ENCODE data around the gene SRP14. TPM values are rescaled to one million over a fixed set of nuclear protein-coding genes. Genes with fewer than 3 reads are reported as not detected.
"Not testable (repeated sequence)": the region's sequence is repeated elsewhere in the genome, so short reads cannot be mapped to it uniquely, and the experiment has no call there.

Gene SRP14
- total RNA-seq, 1 donor from 2014 or later = 235 TPM

GRCh38 chr15:40079456-40079855 lies 40.5 kb upstream of the SRP14 start:
- Mint-ChIP-seq H3K4me3 (ENCODE audit: unreplicated experiment) (no peak overlapping the region), H3K9me3 (ENCODE audit: unreplicated experiment) (peaks cover 4% of the 10 kb centered on the region), H3K4me1 (ENCODE audit: unreplicated experiment) (peaks cover 64% of the 10 kb centered on the region), H3K27ac (ENCODE audit: unreplicated experiment) (peak overlapping the region; percentile 83), H3K36me3 (ENCODE audit: low read depth, unreplicated experiment) (peaks cover 9% of the 10 kb centered on the region), H3K27me3 (ENCODE audit: unreplicated experiment) (peaks cover 12% of the 10 kb centered on the region)
- DNase-seq (ENCODE audit: low spot score) = no peak
- TF ChIP-seq, protein P1, sequence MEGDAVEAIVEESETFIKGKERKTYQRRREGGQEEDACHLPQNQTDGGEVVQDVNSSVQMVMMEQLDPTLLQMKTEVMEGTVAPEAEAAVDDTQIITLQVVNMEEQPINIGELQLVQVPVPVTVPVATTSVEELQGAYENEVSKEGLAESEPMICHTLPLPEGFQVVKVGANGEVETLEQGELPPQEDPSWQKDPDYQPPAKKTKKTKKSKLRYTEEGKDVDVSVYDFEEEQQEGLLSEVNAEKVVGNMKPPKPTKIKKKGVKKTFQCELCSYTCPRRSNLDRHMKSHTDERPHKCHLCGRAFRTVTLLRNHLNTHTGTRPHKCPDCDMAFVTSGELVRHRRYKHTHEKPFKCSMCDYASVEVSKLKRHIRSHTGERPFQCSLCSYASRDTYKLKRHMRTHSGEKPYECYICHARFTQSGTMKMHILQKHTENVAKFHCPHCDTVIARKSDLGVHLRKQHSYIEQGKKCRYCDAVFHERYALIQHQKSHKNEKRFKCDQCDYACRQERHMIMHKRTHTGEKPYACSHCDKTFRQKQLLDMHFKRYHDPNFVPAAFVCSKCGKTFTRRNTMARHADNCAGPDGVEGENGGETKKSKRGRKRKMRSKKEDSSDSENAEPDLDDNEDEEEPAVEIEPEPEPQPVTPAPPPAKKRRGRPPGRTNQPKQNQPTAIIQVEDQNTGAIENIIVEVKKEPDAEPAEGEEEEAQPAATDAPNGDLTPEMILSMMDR (IDR thresholded peaks at IDR 0.05; ENCODE audit: unreplicated experiment) = no peak

DNA sequence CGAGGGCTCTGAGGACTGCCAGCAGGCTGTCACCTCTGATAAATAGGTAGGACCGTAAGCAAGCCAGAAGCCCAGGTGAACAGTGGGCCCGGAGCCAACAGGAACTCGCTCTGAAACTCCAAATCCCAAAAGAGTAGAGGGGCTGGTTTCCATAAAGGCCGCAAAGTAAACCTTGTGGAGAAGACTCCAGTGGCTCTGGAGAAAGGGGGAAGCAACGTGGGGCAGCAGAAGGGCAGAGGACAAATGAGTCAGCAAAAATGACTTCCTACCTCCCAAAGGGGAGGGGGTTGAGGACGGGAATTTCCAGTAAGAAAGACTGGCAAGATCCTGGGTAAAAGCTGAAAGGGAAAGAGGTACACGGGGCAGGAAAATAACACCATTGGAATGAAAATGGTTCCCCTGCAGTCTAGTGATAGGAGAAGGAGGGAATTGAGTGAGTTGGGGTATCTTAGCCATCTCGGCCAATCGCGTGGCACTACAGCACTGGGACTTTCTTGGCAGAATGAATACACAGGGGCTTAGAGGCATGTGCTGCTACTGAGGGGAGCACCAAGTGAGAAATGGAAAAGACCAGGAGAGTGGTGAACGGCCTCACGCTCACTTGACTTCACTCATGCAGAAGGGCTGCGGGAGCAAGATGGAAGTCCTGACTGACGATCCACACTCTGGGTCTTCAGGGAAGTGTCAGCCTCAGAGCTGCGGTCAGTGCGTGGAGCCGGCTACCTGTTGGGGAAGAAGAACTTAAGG lies 36.5 kb upstream of the SRP14 start:
- TF ChIP-seq, protein P1 (IDR thresholded peaks at IDR 0.05; ENCODE audit: unreplicated experiment) = no peak
- Mint-ChIP-seq H3K27me3 (ENCODE audit: unreplicated experiment) (peaks cover 14% of the 10 kb centered on the region), H3K4me1 (ENCODE audit: unreplicated experiment) (peaks cover 42% of the 10 kb centered on the region), H3K9me3 (ENCODE audit: unreplicated experiment) (no peaks in the 10 kb centered on the region), H3K4me3 (ENCODE audit: unreplicated experiment) (no peak overlapping the region), H3K36me3 (ENCODE audit: low read depth, unreplicated experiment) (peaks cover 5% of the 10 kb centered on the region), H3K27ac (ENCODE audit: unreplicated experiment) (peak overlapping the region; percentile 84)
- DNase-seq (ENCODE audit: low spot score) = no peak

- not testable (repeated sequence) for H3K4me3 Mint-ChIP-seq (ENCODE audit: unreplicated experiment); DNase-seq (ENCODE audit: low spot score); H3K9me3 Mint-ChIP-seq (ENCODE audit: unreplicated experiment); H3K27ac Mint-ChIP-seq (ENCODE audit: unreplicated experiment); H3K36me3 Mint-ChIP-seq (ENCODE audit: low read depth, unreplicated experiment)
- H3K27me3 Mint-ChIP-seq (ENCODE audit: unreplicated experiment) = peaks cover 13% of the 10 kb centered on the region
- H3K4me1 Mint-ChIP-seq (ENCODE audit: unreplicated experiment) = peaks cover 40% of the 10 kb centered on the region
These were observed 35.7 kb upstream of the SRP14 start for GRCh38 chr15:40074656-40075055.

- H3K4me1 Mint-ChIP-seq (ENCODE audit: unreplicated experiment) = peaks cover 32% of the 10 kb centered on the region
- H3K4me3 Mint-ChIP-seq (ENCODE audit: unreplicated experiment); H3K36me3 Mint-ChIP-seq (ENCODE audit: low read depth, unreplicated experiment); DNase-seq (ENCODE audit: low spot score); H3K9me3 Mint-ChIP-seq (ENCODE audit: unreplicated experiment): not testable (repeated sequence)
- H3K27ac Mint-ChIP-seq (ENCODE audit: unreplicated experiment) = peak overlapping the region; percentile 30
- peaks cover 13% of the 10 kb centered on the region for H3K27me3 Mint-ChIP-seq (ENCODE audit: unreplicated experiment)
These were observed 34.9 kb upstream of the SRP14 start for GRCh38 chr15:40073716-40074490.

DNA sequence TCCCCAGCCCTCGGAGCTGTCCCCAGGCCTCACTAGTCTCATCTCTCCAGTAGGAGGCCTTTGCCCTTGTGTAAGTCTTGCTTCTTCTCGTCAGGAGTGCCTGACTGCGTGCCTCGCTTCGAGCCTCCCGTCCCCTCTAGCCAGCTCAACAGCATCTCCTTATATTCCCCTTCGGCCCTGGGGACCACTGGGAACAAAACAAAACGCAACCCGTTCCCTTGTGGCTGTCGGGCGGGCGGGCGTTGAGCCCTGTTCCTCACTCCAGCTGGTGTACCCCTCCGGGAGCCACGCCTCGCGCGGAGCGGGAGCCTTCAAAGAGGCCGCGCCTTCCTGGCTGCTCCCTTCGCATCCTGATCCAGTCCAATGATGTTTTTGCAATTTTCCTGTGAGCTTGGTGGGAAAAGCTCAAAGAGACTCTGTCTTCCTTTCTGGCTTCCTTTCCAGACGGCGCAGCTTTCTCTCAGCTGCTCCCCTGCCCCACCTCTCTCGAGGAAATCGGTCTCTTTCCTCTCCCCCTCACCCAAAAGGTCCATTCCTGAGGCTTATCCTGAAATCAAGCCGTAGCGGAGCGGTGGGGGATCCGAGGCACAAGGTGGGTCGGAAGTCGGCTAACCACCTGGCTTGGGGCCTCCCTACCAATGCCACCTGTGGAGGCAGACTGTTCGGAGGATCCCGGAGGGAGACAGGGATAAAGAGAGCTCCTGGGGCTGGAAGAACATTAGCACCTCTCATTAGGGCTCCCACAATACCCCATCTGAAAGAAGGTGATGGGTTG lies 33.4 kb upstream of the SRP14 start:
- peak; percentile 52 for DNase-seq (ENCODE audit: low spot score)
- Mint-ChIP-seq H3K27me3 (ENCODE audit: unreplicated experiment) (peaks cover 13% of the 10 kb centered on the region), H3K36me3 (ENCODE audit: low read depth, unreplicated experiment) (peaks cover 5% of the 10 kb centered on the region), H3K4me3 (ENCODE audit: unreplicated experiment) (peak overlapping the region; percentile 5), H3K9me3 (ENCODE audit: unreplicated experiment) (no peaks in the 10 kb centered on the region), H3K27ac (ENCODE audit: unreplicated experiment) (peak overlapping the region; percentile 92), H3K4me1 (ENCODE audit: unreplicated experiment) (peaks cover 29% of the 10 kb centered on the region)
- TF ChIP-seq, protein P1 (IDR thresholded peaks at IDR 0.05; ENCODE audit: unreplicated experiment) = no peak
